HG03196 (cell line): ENCODE measurements around the gene CRK.
"Not testable (repeated sequence)": the region's sequence is repeated elsewhere in the genome, so short reads cannot be mapped to it uniquely, and the experiment has no call there.

Experiments
- ATAC-seq: cut with Tn5 transposase; IDR thresholded peaks from one replicate; pipeline ENCODE4 v1.9.1; 2021; ENCODE audit not compliant: unreplicated experiment

CRK gene

DNA sequence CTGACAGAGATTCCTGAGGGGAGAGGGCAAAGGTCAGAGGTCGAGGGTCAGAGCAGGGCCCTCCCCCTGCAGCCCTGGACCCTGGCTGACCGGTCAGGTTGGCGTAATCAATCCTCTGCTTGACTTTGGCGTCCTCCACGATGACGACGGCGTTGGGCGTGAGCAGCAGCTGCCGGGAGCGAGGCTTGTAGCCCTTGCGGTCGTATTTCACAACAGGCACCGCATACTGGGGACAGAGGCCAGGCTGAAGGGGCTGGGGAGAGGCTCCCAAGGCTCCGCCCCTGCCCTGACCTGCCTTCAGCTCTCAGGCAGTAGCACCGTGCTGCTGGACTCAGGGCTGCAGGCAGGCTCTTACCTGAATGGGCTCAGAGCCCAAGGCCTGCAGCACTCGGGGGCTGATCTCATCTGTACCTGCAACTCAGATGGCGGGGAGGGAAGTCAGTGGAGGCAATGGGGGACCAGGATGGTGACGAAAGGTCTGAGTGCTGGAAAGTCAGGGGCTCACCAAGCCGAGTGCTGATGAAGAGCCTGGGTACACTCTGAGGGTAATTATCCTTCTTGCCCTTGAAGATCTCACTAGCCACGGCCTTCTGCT lies 12.0 kb upstream of the CRK start:
- ATAC-seq = no peak

DNA sequence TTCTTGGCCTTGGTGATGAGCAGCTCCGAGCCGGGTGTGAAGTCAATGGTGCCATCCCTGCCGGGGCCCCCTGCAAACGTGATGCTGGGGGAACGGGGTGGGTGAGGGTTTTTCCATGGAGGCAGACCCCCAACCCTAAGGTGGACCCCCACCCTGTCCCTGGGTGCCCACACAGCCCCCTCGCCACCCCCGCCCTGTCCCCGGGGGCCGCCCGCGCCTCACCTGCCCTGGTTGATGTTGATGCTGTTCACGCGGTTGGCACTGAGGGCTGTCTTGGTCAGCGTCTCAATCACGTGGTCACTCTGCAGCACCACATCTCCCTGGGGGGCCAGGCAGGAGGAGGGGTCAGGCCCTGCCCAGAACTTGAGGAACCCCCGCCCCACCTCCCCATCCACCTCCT lies 11.2 kb upstream of the CRK start:
- no peak for ATAC-seq

DNA sequence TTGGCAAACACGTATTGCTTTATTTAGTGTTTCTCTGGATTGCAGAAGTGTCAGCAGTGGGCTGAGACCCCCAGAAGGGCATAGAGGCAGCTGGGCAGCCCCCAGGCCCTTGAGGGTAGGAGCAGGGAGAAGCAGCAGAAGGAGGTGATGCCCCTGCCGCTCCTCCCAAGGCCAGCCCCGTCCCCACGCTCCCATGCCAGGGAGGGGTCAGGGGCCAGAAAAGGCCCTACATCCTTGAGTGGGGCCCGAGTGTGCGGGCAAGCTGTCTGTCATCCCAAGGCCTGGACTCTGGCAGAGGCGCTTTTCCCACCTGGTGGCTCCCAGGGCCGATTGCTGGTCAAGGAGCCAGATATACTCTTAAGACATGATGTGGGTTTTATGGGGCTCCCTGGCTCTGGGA lies 8.2 kb upstream of the CRK start:
- ATAC-seq = no peak

DNA sequence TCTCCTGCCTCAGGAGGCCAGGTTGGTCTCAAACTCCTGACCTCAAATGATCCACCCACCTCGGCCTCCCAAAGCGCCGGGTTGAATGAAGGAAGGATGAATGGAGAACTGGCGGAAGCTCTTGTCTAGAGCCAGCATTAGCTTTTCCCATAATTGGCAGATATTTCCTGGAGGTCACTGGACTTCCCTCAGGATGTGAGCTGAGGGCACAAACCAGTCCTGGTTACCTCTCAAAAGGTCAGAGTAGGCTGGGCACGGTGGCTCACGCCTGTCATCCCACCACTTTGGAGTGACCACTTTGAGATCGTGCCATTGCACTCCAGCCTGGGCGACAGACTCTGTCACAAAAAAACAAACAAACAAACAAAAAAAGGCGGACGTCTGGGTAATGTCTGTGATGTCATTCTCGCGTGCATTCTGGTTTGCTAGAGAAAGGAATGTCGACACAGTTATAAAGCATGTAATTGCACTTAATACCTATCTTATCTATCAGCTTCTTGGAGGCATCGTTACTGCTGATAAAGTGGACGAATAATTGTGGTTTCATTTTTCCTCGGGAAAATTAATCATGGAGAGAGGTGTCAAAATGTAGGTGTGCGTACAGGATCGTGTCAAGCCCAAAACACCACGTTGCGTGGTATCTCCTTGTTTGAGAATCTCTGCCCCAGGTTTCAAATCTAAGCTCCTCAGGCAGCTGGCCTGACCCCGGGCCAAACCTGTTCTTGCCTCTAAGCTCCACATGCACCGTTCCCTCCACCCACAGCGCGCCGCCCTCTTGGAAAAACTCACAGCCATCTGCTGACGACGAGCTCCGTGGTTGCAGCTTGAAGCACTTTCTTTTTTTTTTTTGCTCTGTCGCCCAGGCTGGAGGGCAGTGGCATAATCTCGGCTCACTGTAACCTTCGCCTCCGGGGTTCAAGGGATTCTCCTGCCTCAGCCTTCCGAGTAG lies 6.4 kb upstream of the CRK start:
- ATAC-seq = no peak

DNA sequence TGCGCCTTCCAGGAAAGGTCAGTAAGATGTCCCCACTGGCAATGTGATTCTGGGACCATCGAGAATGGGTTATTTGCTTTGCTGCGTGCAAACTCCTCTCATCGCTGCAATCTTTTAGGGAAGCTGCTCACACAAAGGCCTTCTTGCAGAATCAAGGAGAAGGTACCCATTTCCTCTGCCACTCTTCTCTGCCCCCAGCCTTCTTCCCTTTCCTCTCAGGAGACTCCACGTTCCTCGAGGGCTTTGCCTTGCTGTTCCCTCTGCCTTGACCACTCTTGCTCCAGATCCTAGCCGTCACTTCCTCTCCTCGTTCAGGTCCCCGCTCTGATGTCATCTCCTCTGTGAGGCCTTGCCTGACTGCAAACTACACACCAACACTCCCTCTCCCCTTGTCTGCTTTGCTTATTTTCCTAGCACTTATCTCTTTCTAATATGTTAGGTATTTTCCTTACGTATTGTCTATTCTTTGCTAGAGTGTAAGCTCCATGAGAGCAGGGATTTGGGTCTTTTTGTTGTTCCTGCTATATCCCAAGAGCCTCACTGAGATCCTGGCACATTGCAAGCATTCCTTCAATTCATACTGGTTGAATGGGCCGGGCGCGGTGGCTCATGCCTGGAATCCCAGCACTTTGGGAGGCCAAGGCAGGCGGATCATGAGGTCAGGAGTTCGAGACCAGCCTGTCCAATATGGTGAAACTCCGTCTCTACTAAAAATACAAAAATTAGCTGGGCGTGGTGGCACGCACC lies 5.3 kb upstream of the CRK start:
- no peak for ATAC-seq

DNA sequence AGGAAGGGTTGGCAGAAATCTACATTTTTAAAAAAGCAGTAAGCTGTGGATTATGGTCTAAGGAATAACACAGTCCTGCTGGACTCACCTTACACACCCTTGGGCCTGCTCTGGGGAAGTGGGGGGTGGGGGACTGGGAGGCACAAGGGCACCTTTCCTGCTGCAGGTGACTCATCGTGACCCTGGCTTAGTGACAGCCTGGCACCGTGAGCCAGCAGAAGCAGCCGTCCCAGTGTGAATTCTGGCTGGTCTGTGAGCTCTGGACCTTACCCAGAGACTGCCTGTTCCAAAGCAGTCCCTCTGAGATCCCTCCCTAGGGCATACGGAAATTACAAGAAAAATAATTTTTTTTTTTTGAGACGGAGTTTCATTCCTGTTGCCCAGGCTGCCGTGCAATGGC lies 4.2 kb upstream of the CRK start:
- ATAC-seq = no peak

DNA sequence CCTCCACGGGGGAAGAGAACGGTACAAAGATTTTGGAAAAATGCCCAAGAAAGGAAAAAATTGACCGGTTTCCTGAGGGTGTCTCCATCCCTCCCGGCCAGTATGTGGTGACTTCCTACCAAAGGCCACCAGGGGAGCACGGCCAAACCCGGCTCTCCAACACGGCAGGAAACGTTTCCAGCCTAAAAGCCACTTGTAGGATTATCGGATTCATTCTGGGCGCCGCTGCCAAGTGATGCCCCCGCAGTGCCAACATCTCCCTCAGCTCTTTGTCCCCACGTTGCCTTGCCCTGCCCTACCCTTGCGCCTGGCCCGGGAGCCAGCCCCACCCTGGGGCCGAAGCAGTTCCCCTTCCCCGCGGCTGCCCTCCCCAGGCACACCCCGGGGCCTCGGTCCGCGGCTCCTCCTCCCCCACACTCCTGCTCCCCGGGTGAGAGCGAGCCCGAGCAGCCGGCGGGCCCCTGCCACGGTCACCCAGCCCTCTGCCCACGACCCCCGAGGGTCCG lies 688 bp downstream of the CRK start:
- peak; percentile 40 for ATAC-seq

DNA sequence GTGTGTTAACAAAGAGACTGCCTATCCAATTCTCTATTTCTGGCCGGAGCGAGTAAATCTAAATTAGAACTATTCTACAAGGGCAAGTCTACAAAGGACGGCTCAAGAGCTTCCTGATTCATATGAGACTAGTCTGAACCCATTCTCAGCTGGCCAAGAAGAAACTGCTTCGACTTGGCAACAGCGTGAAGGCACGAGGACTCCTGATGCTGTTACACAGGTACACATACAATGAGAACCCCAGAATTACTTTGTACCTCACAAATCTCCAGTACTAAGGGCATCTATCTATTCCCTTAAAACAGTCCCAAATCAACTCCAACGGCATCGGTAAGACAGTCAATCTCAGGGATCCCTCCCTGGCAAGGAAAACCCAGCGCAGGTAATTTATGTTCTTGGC lies 1.5 kb downstream of the CRK start:
- no peak for ATAC-seq

DNA sequence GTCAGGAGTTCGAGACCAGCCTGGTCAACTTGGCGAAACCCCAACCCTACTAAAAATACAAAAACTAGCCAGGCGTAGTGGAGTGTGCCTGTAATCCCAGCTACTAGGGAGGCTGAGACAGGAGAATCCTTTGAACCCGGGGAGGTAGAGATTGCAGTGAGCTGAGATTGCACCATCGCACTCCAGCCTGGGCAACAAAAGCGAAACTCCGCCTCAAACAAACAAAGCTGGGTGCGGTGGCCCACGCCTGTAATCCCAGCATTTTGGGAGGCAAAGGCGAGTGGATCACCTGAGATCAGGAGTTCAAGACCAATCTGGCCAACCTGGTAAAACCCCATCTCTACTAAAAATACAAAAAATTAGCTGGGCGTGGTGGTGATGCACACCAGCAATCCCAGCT lies 2.3 kb downstream of the CRK start:
- not testable (repeated sequence) for ATAC-seq

DNA sequence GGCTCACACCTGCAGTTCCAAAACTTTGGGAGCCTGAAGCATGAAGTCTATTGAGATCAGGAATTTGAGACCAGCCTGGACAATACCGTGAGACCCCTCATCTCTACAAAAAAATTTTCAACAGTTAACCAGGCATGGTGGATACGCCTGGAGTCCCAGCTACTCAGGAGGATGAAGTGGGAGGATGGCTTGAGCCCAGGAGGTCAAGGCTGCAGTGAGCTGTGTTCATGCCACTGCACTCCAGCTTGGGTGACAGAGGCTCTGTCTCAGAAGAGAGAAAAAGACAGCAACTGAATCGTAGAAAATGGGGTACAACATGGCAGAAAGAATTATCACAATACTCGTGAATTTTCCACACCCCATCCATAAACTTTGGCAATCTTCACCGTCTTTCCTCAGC lies 3.2 kb downstream of the CRK start:
- no peak for ATAC-seq

DNA sequence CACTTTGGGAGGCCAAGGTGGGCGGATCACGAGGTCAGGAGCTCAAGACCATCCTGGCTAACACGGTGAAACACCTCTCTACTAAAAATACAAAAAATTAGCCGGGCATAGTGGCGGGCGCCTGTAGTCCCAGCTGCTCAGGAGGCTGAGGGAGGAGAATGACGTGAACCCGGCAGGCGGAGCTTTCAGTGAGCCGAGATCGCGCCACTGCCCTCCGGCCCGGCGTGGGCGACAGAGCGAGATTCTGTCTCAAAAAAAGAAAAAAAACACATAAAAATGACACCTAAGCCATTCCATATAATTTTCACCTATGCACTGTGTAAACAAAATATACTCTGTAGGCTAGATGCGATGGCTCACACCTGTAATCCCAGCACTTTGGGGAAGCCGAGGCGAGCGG lies 5.8 kb downstream of the CRK start:
- not testable (repeated sequence) for ATAC-seq

DNA sequence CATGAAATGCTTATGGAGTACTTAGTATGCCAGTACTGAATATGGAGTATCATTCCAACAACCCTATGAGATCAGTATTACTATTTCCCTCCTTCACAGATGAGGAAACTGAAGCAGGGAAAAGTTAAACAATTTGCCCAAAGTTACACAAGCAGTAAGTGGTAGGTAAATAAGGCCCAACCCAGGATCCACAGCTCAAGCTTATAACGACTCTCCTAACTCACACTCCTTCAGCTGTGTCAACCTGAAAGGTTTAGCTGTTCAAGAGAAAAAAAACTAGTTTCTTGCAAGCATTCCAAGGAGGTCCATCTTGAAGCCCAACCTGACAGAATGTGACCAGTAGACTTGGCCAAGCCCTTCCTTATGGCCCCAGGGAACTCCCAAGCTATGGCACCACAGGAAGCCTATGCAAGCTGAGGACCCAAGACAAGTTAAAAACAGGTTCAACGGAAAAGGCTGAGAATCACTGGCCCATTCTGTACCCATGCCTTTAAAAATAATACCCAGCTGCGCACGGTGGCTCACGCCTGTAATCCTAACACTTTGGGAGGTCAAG lies 6.5 kb downstream of the CRK start:
- no peak for ATAC-seq

DNA sequence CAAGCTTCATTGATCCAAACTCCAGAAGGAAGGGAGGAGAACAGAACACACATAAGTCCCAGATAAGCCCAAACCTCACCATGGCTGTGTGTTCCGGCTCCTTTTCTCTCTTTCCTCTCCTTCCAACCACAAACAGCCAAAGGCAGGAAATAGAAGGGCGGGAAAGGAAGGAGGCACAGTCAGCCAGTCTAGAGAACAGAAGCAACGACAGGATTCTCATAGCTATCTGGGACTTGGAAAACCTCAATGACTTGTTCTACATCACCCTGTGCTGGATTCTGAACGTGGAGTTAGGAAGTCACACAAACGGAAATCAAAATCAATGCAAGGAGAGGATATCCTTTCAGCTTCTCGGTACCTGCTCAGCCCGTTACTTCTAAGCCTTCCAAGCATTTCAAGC lies 9.0 kb downstream of the CRK start:
- no peak for ATAC-seq

DNA sequence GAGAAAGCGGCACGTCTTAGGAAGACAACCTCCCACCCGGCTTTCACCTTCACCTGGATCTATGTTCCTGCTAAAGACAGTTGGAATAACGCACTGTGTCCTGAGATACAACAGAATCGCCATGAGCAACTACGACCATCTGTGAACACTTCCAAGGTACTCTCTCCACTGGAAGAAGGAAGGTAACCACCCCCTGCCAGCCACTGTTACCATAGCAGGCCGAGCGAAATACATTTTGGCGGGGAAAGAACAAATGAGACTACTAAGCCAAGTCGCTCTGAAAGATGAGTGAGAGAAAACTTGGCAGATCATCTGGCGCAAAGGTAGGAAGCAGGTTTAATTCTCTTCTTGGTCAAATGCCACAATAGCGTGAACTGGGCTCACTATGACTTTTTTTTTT lies 9.8 kb downstream of the CRK start:
- ATAC-seq = no peak

DNA sequence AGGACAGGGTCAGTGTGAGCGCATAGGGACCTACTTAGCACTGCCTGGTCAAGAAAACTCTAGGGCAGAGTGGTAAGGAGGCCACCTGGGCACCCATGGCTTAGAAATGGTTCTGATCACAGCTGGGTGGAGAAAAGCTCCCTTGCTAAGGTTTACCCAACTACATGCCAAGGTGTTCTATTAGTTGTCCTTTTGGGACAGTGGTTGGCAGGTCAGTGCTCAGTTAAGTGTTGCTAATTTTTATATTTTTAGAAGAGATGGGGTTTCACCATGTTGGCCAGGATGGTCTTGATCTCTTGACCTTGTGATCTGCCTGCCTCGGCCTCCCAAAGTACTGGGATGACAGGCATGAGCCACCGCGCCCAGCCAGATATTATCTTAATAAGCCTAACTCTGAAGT lies 10.3 kb downstream of the CRK start:
- ATAC-seq = not testable (repeated sequence)

DNA sequence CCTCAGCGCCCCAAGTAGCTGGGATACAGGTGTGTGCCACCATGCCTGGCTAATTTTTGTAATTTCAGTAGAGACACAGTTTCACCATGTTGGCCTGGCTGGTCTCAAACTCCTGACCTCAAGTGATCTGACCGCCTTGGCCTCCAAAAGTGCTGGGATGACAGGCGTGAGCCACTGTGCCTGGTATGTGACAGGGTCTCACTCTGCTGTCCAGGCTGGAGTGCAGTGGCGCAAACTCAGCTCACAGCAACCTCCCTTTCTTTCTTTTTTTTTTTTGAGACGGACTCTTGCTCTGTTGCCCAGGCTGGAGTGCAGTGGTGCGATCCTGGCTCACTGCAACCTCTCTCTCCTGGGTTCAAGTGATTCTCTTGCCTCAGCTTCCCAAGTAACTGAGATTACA lies 13.3 kb downstream of the CRK start:
- ATAC-seq = not testable (repeated sequence)

DNA sequence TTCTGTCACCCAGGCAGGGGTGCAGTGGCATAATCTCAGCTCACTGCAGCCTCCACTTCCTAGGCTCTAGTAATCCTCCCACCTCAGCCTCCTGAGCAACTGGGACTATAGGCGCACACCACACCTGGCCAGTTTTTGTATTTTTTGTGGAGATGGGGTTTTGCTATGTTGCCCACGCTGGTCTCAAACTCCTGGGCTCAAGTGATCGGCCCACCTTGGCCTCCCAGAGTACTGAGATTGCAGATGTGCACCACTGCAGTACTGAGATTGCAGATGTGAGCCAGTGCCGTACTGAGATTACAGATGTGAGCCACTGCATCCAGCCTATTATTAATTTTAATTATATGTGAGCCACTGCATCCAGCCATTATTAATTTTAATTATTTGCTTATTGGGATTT lies 13.8 kb downstream of the CRK start:
- ATAC-seq = no peak

DNA sequence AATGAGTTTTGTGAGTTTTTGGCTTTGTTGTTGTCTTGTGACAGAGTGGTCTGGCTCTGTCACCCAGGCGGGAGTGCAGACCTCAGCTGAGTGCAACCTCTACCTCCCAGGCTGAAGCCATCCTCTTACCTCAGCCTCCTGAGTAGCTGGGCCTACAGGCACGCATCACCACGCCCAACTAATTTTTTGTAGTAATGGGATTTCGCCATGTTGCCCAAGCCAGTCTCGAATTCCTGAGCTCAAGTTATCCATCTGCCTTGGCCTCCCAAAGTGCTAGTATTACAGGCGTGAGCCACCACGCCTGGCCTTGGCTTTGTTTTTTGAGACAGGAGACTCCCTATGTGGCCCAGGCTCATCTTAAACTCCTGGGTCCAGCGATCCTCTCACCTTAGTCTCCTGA lies 15.1 kb downstream of the CRK start:
- ATAC-seq = no peak

DNA sequence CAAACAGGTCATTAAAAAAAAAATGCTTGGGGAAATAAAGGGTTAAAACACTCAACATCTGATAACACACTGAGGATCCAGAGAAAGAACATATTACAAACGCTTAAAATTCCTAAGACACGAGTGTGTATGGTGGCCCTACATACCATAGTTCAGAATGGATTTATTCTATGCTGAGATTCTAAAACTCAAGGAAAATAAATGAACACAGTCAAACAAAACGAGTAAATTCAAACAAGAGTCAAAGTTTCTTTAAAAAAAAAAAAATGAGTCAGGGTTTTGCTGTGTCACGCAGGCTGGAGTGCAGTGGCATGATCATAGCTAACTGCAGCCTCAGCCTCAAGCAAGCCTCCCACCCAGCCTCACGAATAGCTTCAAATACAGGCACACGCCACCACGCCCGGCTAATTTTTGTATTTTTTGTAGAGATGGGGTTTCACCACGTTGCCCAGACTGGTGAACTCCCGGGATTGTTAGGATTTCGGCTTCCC lies 17.4 kb downstream of the CRK start:
- ATAC-seq = no peak

DNA sequence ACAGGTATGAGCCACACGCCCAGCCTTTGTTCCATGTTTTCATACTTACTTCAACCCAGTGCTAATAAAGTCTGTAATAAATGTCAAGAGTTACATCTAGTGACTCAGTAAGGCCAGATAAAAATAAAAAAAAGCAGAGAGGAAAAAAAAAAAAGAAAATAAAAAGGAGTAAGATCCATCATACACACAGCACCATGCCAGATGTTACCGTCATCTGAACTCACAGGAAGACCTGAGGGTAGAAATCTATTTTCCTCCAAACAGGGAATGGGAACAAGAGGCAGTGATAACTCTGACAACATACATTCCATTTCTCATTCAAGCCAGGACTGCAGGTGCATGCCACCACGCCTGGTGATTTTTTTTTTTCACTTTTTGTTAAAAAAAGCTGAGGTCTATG lies 20.7 kb downstream of the CRK start:
- no peak for ATAC-seq

DNA sequence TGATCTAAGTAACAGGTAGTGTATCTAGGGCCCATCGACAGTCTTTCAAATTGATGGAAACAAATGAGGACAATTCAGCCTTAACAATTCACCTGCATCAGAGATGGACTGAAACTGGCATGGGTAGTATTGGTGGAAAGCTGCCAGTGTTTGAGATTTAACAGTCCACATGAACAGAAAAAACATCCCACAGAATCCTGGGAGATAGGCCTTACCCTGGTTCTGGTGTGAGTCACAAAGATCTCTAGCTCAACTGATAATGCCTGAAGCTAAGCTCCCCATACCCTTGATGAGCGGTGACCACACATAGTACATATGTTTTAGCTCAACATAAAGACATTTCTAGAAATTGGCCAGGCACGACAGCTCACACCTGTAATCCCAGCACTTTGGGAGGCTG lies 21.9 kb downstream of the CRK start:
- no peak for ATAC-seq
